VCaP (cell line): Measurements from ENCODE around the gene GDF15.

Experiments used
- H3K27ac ChIP-seq: fragments of 450-650 bp; 2 replicates; pipeline ENCODE4 v1.5.1; 2017
- CTCF ChIP-seq: fragments of 450-650 bp; conservative IDR thresholded peaks from 2 replicates; pipeline ENCODE4 v1.5.1; 2017; ENCODE audit warnings: mild to moderate bottlenecking, moderate library complexity

GDF15 gene

GRCh38 chr19:18424122-18424889 lies 38.3 kb downstream of the GDF15 start:
- H3K27ac ChIP-seq: no peak overlapping the region
- no peak for TF ChIP-seq CTCF

DNA sequence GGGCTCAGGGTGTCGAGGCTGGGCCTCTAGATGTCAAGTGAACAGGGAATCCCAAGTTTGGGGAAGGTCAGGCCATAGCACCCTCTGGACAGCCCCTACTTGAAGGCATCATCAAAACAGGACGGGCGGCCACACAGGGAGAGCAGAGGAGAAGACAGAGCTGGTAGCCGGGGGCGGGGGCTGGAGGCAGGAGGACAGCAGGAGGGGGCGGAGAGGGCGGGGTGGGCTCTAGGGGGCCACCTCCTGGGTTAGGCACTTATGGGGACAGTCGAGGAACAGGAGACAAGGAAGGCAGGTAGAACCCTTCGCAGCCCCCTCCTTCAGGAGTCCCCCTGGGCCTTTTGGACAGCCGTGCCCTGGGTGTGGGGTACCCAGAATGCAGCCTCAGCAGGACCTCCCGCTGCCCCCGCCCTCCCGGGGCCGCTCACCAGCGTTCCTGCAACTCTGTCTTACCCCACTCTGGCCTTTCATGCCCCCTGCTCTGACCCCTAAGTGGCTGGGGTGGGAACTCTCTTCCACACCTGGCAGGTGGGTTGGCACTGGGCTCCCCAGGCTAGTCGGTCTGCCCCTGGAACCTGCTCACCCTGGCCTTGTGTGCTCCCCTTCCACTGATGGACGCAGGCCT lies 39.0 kb downstream of the GDF15 start:
- no peak overlapping the region for H3K27ac ChIP-seq
- TF ChIP-seq CTCF: no peak

DNA sequence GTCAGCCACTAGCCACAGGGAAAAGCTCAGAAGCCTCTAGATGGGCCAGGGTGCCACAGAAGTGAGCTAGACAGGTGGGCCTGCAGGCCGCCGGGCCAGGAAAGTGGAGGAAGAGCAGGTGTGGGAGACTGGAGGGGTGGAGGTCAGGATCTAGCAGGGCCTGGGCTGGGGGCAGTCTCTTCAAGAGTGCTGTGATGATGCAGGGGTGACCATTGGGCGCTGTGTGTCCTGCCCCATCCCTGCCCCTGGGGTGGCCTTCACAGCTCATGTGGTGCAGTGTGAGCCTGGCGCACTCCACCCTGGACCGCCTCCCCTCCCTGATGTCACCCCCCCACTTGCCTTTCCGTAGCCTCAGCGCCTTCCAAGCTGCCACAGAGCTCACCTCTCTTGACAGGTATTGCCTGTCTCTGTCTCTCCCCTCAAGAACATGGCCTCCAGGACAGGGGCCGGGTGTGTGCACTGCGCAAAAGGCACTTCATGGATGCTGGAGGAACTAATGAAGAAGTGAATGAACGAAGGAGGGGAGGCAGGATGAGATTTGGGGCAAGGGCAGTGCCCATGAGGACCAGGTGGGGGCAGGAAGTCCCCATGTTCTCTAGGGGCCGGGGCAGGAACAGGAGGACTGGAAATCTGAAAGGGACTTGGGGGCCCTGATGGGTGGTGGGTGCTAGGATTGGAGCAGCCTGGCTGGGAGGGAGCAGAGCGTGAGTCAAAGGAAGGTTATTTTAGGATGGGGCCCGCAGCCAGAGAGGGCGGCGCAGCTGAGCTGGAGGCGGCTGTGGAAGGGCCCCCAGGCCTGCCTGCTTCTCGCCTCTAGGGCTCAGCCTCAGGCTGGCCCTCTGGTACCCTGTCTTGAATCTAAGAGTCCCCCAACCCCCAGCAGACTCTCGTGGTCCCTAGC lies 39.8 kb downstream of the GDF15 start:
- TF ChIP-seq CTCF: no peak
- H3K27ac ChIP-seq: no peak overlapping the region

GRCh38 chr19:18426416-18426767 lies 40.4 kb downstream of the GDF15 start:
- no peak for TF ChIP-seq CTCF

DNA sequence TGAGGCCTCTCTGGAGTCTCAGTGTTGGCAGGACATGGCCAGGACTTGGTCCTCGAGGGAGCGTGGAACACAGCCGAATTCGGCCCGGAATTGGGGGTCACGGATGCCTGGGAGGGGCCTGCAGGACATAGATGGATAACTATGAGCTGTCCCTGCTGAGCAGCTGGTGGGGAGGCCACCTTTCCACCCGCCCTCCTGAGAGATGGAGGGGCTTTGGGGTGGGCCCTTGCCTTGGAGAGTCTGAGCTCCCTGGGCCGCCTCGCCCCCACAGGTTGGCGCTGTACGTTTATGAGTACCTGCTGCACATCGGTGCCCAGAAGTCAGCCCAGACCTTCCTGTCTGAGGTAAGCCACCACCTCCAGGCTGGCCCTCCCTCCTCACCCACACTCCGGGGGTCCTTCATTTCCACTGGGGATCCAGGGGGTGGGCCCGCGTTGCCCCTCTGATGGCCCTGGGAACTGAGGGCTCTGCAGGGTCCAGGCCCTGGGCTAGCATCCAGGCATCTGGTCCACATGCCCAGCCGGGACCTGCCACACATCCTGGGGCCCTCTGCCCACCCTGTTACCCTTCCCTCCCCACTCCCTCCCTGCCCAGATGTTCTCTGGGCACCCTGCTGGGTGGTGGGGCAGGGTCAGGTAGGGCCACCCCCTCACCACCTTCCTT lies 41.3 kb downstream of the GDF15 start:
- no peak overlapping the region for H3K27ac ChIP-seq
- no peak for TF ChIP-seq CTCF

More at GRCh38 chr19:18426416-18426767, 40.4 kb downstream of the GDF15 start:
- H3K27ac ChIP-seq: no peak overlapping the region

DNA sequence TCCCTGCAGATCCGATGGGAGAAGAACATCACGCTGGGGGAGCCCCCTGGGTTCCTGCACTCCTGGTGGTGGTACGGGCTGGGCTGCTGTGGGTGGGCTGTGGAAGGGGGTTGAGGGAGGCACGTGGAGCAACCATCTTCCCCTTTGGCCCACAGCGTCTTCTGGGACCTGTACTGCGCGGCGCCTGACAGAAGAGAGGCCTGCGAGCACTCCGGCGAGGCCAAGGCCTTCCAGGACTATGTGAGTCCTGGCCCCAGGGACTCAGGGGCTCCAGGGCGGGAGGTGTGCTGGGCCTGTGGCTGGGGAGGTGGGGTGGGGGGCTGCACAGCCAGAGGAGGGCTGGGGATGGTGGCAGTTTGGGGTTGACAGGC lies 41.8 kb downstream of the GDF15 start:
- no peak overlapping the region for H3K27ac ChIP-seq

More for the DNA sequence above, 41.8 kb downstream of the GDF15 start:
- TF ChIP-seq CTCF: no peak
